Neuronal stem cell (in vitro differentiated cells): Measurements from ENCODE around the gene COA8.
A peak's percentile ranks its signal among the peaks of the same experiment; 100 is the strongest.

Experiments used
- DNase-seq: peaks from one replicate; pipeline ENCODE4 v3.0.0-alpha.2; 2013; ENCODE audit warnings: low spot score
- H2AFZ ChIP-seq: one replicate; pipeline ENCODE4 v1.6.1; 2013; ENCODE audit warnings: mild to moderate bottlenecking, low read length, inconsistent platforms
- H2AK5ac ChIP-seq: 2 replicates; pipeline ENCODE4 v1.6.1; 2013; ENCODE audit warnings: low read depth, mild to moderate bottlenecking, inconsistent platforms, low read length, moderate library complexity, mixed read lengths
- H2BK120ac ChIP-seq: 2 replicates; pipeline ENCODE4 v1.6.1; 2013; ENCODE audit warnings: low read depth, mild to moderate bottlenecking, inconsistent platforms, low read length, moderate library complexity, mixed read lengths
- H2BK12ac ChIP-seq: one replicate; pipeline ENCODE4 v1.6.1; 2013; ENCODE audit warnings: low read length, inconsistent platforms
- H2BK15ac ChIP-seq: 2 replicates; pipeline ENCODE4 v1.6.1; 2013; ENCODE audit warnings: mild to moderate bottlenecking, low read length, inconsistent platforms, mixed read lengths
- H2BK5ac ChIP-seq: one replicate; pipeline ENCODE4 v1.6.1; 2013; ENCODE audit warnings: inconsistent platforms, mild to moderate bottlenecking, low read length, moderate library complexity
- H3K14ac ChIP-seq: one replicate; pipeline ENCODE4 v1.6.1; 2013; ENCODE audit warnings: low read length, inconsistent platforms
- H3K18ac ChIP-seq: 2 replicates; pipeline ENCODE4 v1.6.1; 2013; ENCODE audit warnings: low read length, inconsistent platforms
- H3K23ac ChIP-seq: 2 replicates; pipeline ENCODE4 v1.6.1; 2013; ENCODE audit warnings: low read depth, mild to moderate bottlenecking, mixed read lengths, low read length, inconsistent platforms; ENCODE audit not compliant: poor library complexity
- H3K27ac ChIP-seq: replicated peaks from 3 replicates; pipeline ENCODE4 v1.5.1; 2013; ENCODE audit warnings: low read length, inconsistent platforms
- H3K27me3 ChIP-seq, 3 experiments: 2 replicates each; pipeline ENCODE4 v1.6.1; 2013; ENCODE audit warnings: low read length in 3 of 3, mild to moderate bottlenecking in 2 of 3, inconsistent platforms in 1 of 3, low read depth in 1 of 3, mixed read lengths in 1 of 3, moderate library complexity in 1 of 3; ENCODE audit not compliant: control insufficient read depth in 3 of 3, insufficient read depth in 3 of 3
- H3K36me3 ChIP-seq, 2 donors: replicated peaks in 1 of 2; 2 replicates each; pipeline ENCODE4 v1.6.1; 2013; ENCODE audit warnings: low read length in 2 of 2; ENCODE audit not compliant: control insufficient read depth in 2 of 2, insufficient read depth in 2 of 2
- H3K4ac ChIP-seq: 2 replicates; pipeline ENCODE4 v1.6.1; 2013; ENCODE audit warnings: inconsistent platforms, mild to moderate bottlenecking, low read length, moderate library complexity
- H3K4me1 ChIP-seq, 2 donors: 1 replicate in 1 of 2; 2 replicates in 1 of 2; pipeline ENCODE4 v1.6.1; 2013; ENCODE audit warnings: low read length in 2 of 2, low read depth in 1 of 2; ENCODE audit not compliant: control insufficient read depth in 2 of 2, insufficient read depth in 1 of 2
- H3K4me2 ChIP-seq: one replicate; pipeline ENCODE4 v1.6.1; 2013; ENCODE audit warnings: mild to moderate bottlenecking, low read length, inconsistent platforms; ENCODE audit not compliant: insufficient read depth, poor library complexity, severe bottlenecking
- H3K4me3 ChIP-seq, 2 donors: 2 replicates each; pipeline ENCODE4 v1.5.1; 2013; ENCODE audit warnings: low read length in 2 of 2, mild to moderate bottlenecking in 2 of 2, inconsistent platforms in 1 of 2, moderate library complexity in 1 of 2
- H3K79me1 ChIP-seq: one replicate; pipeline ENCODE4 v1.6.1; 2013; ENCODE audit warnings: low read depth, mild to moderate bottlenecking, inconsistent platforms, low read length, moderate library complexity
- H3K9ac ChIP-seq: one replicate; pipeline ENCODE4 v1.6.1; 2013; ENCODE audit warnings: mild to moderate bottlenecking, low read depth, low read length, inconsistent platforms; ENCODE audit not compliant: poor library complexity
- H3K9me3 ChIP-seq, 2 donors: replicated peaks in 1 of 2; 2 replicates each; pipeline versions ENCODE3 to v1.6.1; 2013; ENCODE audit warnings: low read length in 2 of 2, mild to moderate bottlenecking in 2 of 2, inconsistent platforms in 1 of 2, low read depth in 1 of 2, mixed read lengths in 1 of 2, moderate library complexity in 1 of 2; ENCODE audit not compliant: control insufficient read depth in 2 of 2, insufficient read depth in 1 of 2
- H4K8ac ChIP-seq: one replicate; pipeline ENCODE4 v1.6.1; 2013; ENCODE audit warnings: low read depth, mild to moderate bottlenecking, inconsistent platforms, low read length, moderate library complexity
- H4K91ac ChIP-seq: one replicate; pipeline ENCODE4 v1.6.1; 2013; ENCODE audit warnings: low read length, low read depth, mild to moderate bottlenecking, inconsistent platforms; ENCODE audit not compliant: poor library complexity
- WGBS, 2 donors: extraction: QIAGEN DNeasy Blood & Tissue Kit; methylation state at CpG; one replicate each; pipeline ENCODE4 v1.1.7; 2013; ENCODE audit warnings: missing lambda C conversion rate in 2 of 2, mixed read lengths in 1 of 2; ENCODE audit not compliant: insufficient read length in 2 of 2, insufficient replicate concordance in 1 of 2; ENCODE audit errors: extremely low coverage in 2 of 2; 5-methylcytosine and 5-hydroxymethylcytosine counted together

Gene COA8

DNA sequence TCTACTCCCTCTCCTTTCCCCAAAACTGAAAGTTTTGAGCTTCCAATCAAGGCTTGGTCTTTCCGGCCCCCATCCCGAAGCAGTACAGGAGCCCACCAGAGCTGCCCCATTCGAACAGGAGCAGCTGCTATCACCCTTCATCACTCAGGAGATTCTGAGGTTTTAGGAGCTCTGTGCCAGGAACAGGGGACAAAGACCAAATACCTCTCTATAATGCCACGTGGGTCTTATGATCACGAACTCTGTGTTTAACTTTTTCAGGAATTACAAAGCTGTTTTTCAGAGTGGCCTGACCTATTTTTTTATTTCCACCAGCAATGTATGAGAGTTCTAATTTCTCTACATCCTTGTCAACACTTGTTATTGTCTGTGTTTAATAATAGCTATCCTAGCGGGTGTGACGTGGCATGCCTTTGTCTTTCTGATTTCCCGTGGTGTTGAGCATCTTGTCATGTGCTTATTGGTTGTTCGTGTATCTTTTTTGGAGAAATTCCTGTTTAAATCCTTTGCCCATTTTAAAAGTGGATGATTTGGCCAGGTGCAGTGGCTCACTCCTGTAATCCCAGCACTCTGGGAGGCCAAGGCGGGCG is 21.7 kb downstream of the COA8 start:
- H3K14ac ChIP-seq = no peak overlapping the region
- H3K4me3 ChIP-seq = no peak overlapping the region
- no peak overlapping the region for H2AFZ ChIP-seq
- H2BK15ac ChIP-seq = no peak overlapping the region
- no CpG with 5 or more reads among the region's 11 CpGs for WGBS, 2 donors
- H4K8ac ChIP-seq = no peak overlapping the region
- H3K9ac ChIP-seq = no peak overlapping the region
- no peak overlapping the region for H2BK120ac ChIP-seq
- H4K91ac ChIP-seq = no peak overlapping the region
- no peak overlapping the region for H2BK12ac ChIP-seq
- H2BK5ac ChIP-seq = no peak overlapping the region
- no peaks in the 10 kb centered on the region for H3K9me3 ChIP-seq
- H3K23ac ChIP-seq = no peak overlapping the region
- H3K4ac ChIP-seq = no peak overlapping the region
- no peak overlapping the region for H3K4me2 ChIP-seq
- peaks cover 3% of the 10 kb centered on the region for H3K79me1 ChIP-seq
- no peak for DNase-seq
- peaks cover 4 to 58% of the 10 kb centered on the region in 2 donors for H3K36me3 ChIP-seq
- no peaks in the 10 kb centered on the region for H3K27me3 ChIP-seq
- H2AK5ac ChIP-seq = no peak overlapping the region
- no peaks in the 10 kb centered on the region for H3K4me1 ChIP-seq
- no peak overlapping the region for H3K18ac ChIP-seq
- H3K27ac ChIP-seq = no peak overlapping the region

DNA sequence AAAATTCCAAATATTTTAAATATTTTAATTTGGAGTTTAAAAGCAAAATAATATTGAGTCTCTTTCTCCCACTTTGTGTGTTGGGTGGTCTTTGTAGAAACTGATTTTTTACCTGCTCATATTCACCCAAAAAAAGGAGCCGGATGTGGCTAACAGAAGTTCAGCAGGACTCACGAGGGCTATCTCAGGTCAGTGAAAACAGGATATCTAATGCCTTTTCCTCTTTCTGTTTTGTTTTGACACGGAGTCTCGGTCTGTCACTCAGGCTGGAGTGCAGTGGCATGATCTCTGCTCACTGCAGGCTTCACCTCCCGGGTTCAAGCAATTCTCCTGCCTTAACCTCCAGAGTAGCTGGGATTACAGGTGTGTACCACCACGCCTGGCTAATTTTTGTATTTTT is 30.8 kb downstream of the COA8 start:
- H3K27ac ChIP-seq = peak overlapping the region; percentile 97
- no peak overlapping the region for H2BK5ac ChIP-seq
- no peak overlapping the region for H3K4ac ChIP-seq
- no peak overlapping the region for H2AK5ac ChIP-seq
- H2BK120ac ChIP-seq = no peak overlapping the region
- H3K9me3 ChIP-seq = no peaks in the 10 kb centered on the region
- no peak overlapping the region for H2AFZ ChIP-seq
- no peak overlapping the region for H3K23ac ChIP-seq
- no peak overlapping the region for H4K8ac ChIP-seq
- H3K4me1 ChIP-seq = peaks cover 7 to 13% of the 10 kb centered on the region in 2 donors
- H3K4me3 ChIP-seq = no peak overlapping the region
- WGBS, 2 donors = no CpG with 5 or more reads among the region's 6 CpGs
- H3K14ac ChIP-seq = no peak overlapping the region
- DNase-seq = no peak
- no peak overlapping the region for H3K18ac ChIP-seq
- H2BK15ac ChIP-seq = no peak overlapping the region
- H3K79me1 ChIP-seq = no peaks in the 10 kb centered on the region
- H4K91ac ChIP-seq = no peak overlapping the region
- H3K27me3 ChIP-seq = no peaks in the 10 kb centered on the region
- H3K36me3 ChIP-seq = peaks cover 9 to 33% of the 10 kb centered on the region in 2 donors
- no peak overlapping the region for H3K9ac ChIP-seq
- no peak overlapping the region for H2BK12ac ChIP-seq
- no peak overlapping the region for H3K4me2 ChIP-seq

DNA sequence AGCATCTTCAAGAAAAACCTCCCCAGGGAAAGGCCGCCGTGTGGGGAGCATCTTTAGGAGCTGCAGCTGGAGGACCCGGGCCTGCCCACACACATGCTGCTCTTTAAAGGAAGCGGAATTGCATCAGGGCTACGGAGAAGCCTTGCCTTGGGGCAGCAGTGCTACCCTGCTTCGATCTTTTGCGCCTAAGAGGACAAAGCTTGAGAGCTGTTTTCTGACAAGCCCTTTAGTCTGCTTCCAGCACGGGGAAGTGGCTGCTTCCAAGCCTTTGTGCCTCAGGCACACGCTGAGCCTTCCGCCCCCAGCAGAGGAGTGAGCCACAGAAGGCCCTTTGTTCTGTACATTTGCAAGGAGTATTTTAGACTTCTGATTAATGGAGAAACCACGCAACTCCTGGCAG is 31.5 kb downstream of the COA8 start:
- Histone ChIP-seq H3K4me2 (no peak overlapping the region), H3K14ac (no peak overlapping the region), H4K8ac (no peak overlapping the region), H3K36me3 (peaks cover 5 to 26% of the 10 kb centered on the region in 2 donors), H2BK120ac (no peak overlapping the region), H3K18ac (peak overlapping the region; percentile 83), H2BK12ac (no peak overlapping the region), H2AFZ (peak overlapping the region; percentile 70), H3K9me3 (no peaks in the 10 kb centered on the region), H3K9ac (no peak overlapping the region), H2BK5ac (no peak overlapping the region), H3K79me1 (no peaks in the 10 kb centered on the region), H2BK15ac (no peak overlapping the region), H3K4me3 (peak overlapping the region in 1 of 2 donors; percentile 16), H3K23ac (no peak overlapping the region), H3K4ac (no peak overlapping the region), H3K27ac (peak overlapping the region; percentile 97), H3K4me1 (peaks cover 7 to 13% of the 10 kb centered on the region in 2 donors), H2AK5ac (no peak overlapping the region), H3K27me3 (no peaks in the 10 kb centered on the region), H4K91ac (no peak overlapping the region)
- WGBS, 2 donors = no CpG with 5 or more reads among the region's 11 CpGs
- DNase-seq = peak; percentile 71

DNA sequence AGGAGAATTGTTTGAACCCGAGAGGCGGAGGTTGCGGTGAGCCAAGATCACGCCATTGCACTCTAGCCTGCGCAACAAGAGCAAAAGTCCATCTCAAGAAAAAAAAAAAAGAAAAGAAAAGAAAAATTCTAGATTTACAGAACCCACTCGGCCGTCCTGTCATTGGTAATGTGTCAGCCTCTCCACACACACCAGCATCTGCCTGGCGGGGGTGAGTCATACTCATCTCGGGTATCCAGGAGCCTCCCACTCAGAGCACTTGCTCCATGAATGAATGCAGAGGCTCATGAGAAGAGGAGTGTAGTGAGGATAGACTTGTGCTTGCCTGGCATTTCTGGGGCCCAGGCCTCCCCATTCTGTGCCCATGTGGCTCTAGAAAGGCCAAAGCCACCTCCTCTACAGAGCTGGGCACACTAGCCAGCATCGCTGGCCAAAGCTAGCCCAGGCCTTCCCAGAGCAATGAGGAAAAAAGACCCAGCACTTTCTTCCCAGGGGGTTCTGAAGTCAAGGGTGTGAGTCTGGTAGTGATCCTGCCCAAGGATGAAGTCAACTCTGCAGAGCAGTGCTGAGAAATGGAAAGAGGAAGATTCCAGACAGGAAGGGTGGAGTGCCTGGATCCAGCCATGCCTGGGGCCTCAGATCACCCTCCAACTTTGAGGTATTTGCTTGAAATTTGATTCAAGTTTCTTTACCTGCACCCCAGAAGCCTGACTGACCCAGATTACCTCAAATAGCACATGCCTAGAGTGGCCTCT is 35.0 kb downstream of the COA8 start:
- H2AFZ ChIP-seq = no peak overlapping the region
- no peak overlapping the region for H3K4me2 ChIP-seq
- no peak overlapping the region for H3K4me3 ChIP-seq
- H2BK15ac ChIP-seq = no peak overlapping the region
- no peak overlapping the region for H3K14ac ChIP-seq
- H3K36me3 ChIP-seq = peaks cover 0 to 10% of the 10 kb centered on the region in 2 donors
- WGBS, 2 donors = no CpG with 5 or more reads among the region's 10 CpGs
- H3K4ac ChIP-seq = no peak overlapping the region
- H3K79me1 ChIP-seq = no peaks in the 10 kb centered on the region
- H3K27ac ChIP-seq = no peak overlapping the region
- H3K23ac ChIP-seq = no peak overlapping the region
- no peak for DNase-seq
- H4K8ac ChIP-seq = no peak overlapping the region
- no peak overlapping the region for H2AK5ac ChIP-seq
- H3K9ac ChIP-seq = no peak overlapping the region
- no peak overlapping the region for H2BK12ac ChIP-seq
- no peak overlapping the region for H2BK120ac ChIP-seq
- H2BK5ac ChIP-seq = no peak overlapping the region
- no peaks in the 10 kb centered on the region for H3K27me3 ChIP-seq
- H3K18ac ChIP-seq = no peak overlapping the region
- no peaks in the 10 kb centered on the region for H3K9me3 ChIP-seq
- H3K4me1 ChIP-seq = peaks cover 7 to 13% of the 10 kb centered on the region in 2 donors
- no peak overlapping the region for H4K91ac ChIP-seq
